Stimulated activated CD8-positive, alpha-beta memory T cell treated with anti-CD3 and anti-CD28 coated beads, Interleukin-15, amount 100 ng/mL, for 24 hours (primary cell): ENCODE data around the gene BHMT2.

ENCODE experiments used
- DNase-seq: peaks from one replicate; pipeline ENCODE4 v3.0.0-alpha.2; 2020; ENCODE audit warnings: low read depth

Gene BHMT2

GRCh38 chr5:79120221-79120620, 50.7 kb downstream of the BHMT2 start:
- DNase-seq: no peak

DNA sequence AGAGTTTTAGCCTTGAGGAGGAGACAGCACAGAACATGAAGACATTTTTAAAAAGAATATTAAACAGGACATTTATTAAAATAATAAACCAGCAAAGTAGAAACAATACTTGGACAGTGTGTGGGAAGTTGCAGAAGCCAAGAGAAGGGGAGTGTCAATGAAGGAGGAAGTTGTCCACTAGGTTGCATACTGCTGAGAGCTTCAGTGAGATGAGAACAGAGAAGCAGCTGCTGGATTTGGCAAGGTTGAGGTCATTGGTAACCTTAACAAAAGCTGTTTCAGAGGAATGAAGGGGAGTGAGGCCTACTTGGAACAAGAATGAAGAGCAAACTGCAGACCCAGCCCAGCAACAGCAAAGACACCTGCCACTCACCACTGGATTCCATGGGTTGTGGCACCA, 53.4 kb downstream of the BHMT2 start:
- DNase-seq: no peak

DNA sequence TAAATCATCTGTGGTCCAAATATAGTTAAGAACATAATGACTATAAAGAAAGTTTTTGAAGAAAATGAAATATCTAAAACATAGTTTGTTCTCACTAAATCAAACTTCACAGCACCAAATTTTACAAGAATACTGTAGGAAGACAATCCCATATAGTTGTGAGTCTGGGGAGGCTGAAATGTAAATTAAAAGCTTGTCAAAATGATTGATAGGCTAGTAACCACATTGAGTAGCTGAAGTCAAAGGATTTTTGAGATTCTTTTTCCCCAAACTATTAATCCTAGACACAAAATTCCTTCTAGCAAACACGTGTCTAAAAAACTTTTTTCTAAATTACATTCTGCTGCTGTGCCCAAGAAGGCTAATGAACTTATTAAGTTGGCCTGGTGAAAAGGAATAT, 55.0 kb downstream of the BHMT2 start:
- DNase-seq: no peak

GRCh38 chr5:79130781-79131180, 61.2 kb downstream of the BHMT2 start:
- no peak for DNase-seq

DNA sequence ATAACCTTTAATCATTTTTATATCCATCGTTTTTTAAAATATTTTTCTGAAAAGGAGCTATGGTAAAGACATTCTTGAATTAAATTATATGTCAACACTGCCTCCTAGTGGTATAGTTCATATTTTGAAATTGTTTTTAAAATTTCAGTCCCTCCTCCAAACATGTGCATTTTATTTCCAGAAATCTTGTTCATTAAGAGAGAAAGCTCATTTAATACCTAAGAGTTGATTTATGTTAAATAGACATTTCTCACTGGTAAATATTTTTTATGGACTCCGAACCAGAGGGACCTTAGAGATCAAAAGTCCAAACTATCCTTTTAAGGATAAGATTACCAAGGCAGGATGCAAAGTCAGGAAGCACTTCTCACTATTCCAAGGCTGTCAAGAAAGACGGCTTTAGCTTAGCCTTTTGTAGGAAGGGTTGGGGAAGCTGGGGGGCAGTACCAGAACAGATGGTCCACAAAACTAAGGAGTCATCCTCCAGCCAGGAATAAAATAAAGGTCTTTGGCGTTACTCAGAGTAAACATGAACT, 63.6 kb downstream of the BHMT2 start:
- DNase-seq: no peak

DNA sequence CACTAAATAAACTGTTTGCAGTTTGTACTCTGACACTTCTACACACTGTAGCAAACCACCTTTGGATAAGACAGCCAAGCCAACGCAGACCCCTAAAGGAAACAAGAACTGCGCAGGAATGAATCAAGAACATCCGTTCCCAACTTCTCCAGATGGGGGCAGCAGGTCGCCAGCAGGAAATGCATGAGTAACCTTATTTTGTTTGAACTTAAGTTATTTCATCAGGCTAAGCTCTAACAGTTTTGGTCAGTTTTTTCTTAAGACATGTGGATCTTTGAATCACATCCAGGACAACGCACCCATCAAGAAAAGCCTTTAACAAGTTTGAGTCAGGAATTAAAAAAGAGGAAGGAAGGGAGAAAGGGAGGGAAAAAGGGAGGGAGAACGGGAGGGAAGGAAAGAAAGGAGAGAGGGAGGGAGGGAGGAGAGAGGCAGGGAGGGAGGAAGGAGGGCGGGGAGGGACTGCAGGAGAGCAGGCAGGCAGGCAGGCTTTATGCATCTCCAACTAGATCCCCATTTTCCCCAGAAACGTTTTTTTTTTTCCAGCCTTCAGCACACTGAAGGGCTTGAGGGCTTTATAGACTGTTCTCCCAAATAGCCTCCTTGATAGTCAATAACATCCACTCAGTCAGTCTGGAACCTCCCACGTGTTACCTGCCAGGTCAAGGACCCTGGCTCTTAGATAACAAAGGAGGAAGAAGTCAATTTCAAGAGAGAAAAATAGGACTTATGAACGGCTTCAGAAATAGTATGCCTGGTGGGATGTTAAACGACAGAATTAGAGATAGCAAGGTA, 64.3 kb downstream of the BHMT2 start:
- peak; percentile 24 for DNase-seq

DNA sequence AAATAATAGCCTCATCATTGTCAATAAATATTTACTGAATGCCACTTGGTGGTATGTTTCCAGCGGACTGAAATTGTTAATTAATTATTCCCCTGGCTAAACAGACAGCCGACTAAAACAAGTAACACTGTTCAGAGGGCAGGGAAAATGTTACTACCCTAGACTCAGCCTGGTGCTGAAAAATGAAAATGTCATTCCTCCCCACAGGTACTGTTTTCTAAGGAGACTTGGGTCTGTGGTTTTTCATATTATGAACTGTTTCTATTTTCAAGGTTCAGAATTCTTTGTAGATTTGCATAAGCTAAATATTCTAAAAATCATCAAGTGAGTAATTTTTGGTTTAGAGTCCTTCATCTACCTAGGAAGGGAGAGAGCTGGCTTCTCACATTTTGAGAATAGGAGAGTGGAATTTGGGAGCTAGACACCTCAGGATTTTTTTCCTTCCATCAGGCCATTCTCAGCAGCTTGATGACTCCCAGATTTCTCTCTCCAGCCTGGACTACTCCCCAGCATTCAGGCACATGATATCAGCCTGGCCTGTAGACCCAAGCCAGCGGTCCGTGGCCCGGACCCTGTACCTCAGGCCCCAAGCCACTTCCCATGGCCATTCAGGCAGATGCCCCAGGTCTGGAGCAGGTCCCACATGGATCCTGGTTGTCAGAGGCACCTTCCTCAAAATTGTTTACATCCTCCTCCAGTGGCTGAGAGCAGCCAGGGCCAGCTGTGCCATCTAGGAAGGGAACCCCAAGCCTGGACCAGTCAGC, 66.4 kb downstream of the BHMT2 start:
- DNase-seq: no peak

DNA sequence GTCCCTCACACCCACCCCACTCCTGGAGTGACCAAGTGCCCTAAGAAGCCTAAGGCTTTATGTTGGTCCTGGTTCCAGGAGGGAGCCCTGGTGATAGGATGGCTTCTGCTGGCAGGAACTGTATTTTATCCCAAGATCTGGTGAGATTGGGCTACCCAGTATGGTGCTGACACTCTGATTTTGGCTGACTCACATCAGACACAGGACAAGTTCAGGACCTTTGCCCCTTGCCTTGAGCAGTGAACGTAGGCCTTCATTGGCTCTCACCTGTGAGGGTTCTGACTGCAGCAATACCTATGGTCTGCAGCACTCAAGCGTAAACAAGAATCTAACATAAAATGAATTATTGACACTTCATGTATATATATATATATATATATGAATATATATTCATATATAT, 67.1 kb downstream of the BHMT2 start:
- DNase-seq: no peak
